ENCODE measurements around the gene DAPK1.
A peak's percentile ranks its signal among the peaks of the same experiment; 100 is the strongest.

The DAPK1 gene

DNA sequence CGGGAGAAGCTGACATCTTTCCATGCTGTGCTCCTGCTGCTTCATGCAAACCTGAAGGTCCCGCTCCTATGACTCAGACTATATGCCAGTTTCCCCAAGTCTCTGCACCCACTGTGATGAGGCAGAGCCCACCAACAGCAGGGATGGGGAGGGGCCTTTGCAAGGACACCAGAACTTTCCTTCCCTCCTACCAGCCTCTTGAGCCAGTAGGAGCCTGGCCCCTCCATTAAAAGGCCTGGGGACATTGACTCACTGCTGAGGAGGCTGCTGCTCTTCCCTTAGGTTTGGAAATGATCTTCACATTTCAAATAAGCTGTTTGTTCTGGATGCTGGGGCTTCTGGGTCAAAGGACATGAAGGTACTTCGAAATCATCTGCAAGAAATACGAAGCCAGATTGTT lies 202.2 kb downstream of the DAPK1 start:
- no peak overlapping the region for H3K4me3 ChIP-seq (ENCODE audit: low read depth, low read length)
- no peak for DNase-seq (ENCODE audit: low read depth, low spot score)
- TF ChIP-seq, protein P1, sequence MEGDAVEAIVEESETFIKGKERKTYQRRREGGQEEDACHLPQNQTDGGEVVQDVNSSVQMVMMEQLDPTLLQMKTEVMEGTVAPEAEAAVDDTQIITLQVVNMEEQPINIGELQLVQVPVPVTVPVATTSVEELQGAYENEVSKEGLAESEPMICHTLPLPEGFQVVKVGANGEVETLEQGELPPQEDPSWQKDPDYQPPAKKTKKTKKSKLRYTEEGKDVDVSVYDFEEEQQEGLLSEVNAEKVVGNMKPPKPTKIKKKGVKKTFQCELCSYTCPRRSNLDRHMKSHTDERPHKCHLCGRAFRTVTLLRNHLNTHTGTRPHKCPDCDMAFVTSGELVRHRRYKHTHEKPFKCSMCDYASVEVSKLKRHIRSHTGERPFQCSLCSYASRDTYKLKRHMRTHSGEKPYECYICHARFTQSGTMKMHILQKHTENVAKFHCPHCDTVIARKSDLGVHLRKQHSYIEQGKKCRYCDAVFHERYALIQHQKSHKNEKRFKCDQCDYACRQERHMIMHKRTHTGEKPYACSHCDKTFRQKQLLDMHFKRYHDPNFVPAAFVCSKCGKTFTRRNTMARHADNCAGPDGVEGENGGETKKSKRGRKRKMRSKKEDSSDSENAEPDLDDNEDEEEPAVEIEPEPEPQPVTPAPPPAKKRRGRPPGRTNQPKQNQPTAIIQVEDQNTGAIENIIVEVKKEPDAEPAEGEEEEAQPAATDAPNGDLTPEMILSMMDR (IDR thresholded peaks at IDR 0.05; ENCODE audit: low read depth, low read length) = no peak
- in situ Hi-C loops (cut with HindIII; ENCODE audit: low sequenced_read_pairs) = no loop called here

DNA sequence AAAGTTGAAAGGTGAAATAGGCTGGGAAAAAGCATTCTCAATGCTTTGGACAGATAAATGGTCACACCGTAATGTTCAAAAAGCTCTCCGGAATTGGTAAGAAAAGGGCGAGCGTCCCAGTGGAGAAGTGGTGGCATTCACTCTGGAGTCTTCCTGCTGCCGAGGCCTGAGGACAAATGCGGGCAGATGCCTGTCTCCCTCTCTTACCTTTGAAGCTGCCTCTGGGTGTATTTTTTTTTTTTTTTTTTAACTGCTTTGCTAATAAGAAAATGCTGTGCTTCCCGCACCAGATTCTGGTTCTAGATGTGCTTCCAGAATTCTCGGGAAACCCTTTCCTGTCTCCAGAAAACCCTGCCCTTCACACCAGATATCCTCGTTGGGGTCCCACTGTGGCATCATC lies 203.8 kb downstream of the DAPK1 start:
- in situ Hi-C loops (cut with HindIII; ENCODE audit: low sequenced_read_pairs) = no loop called here
- DNase-seq (ENCODE audit: low read depth, low spot score) = no peak
- TF ChIP-seq, protein P1 (IDR thresholded peaks at IDR 0.05; ENCODE audit: low read depth, low read length) = no peak
- no peak overlapping the region for H3K4me3 ChIP-seq (ENCODE audit: low read depth, low read length)

DNA sequence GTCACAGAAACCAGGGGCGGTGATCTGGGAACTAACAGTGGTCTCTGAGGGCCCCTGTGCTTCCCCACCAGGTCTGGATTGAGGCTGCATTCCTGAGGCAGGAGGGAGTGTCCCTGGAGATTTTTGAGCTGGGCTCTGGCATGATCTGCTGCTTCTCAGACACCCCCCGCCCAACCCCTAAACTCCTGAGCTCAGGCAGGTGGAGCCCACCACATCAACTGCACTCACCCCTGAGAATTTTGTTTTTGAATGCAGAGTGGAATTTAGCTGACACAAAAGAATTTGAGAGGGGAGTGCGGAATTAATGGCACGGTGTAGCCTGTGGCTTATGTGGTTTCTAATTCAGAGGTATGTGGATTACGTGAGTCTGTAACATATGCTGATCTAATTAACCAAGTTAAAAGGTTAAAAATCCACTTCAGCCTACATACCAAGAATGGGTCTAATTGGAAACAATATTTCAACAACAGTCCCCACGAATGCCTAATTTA lies 204.3 kb downstream of the DAPK1 start:
- TF ChIP-seq, protein P1 (IDR thresholded peaks at IDR 0.05; ENCODE audit: low read depth, low read length) = no peak
- H3K4me3 ChIP-seq (ENCODE audit: low read depth, low read length) = no peak overlapping the region
- peak; percentile 33 for DNase-seq (ENCODE audit: low read depth, low spot score)
- in situ Hi-C loops (cut with HindIII; ENCODE audit: low sequenced_read_pairs) = no loop called here

DNA sequence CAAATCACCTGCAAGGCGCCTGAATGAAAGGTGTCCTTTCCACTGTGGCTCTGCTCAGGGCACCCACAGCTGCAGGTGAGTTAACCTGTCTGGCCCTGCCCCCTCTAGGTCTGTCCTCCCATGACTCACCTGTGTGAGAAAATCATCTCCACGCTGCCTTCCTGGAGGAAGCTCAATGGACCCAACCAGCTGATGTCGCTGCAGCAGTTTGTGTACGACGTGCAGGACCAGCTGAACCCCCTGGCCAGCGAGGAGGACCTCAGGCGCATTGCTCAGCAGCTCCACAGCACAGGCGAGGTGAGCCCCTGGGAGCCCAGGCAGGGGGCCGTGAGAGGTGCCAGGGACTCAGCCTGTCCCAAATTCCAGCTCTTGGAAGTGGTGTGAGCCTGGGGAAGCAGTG lies 205.3 kb downstream of the DAPK1 start:
- in situ Hi-C loops (cut with HindIII; ENCODE audit: low sequenced_read_pairs) = no loop called here
- TF ChIP-seq, protein P1 (IDR thresholded peaks at IDR 0.05; ENCODE audit: low read depth, low read length) = no peak
- no peak overlapping the region for H3K4me3 ChIP-seq (ENCODE audit: low read depth, low read length)
- no peak for DNase-seq (ENCODE audit: low read depth, low spot score)

DNA sequence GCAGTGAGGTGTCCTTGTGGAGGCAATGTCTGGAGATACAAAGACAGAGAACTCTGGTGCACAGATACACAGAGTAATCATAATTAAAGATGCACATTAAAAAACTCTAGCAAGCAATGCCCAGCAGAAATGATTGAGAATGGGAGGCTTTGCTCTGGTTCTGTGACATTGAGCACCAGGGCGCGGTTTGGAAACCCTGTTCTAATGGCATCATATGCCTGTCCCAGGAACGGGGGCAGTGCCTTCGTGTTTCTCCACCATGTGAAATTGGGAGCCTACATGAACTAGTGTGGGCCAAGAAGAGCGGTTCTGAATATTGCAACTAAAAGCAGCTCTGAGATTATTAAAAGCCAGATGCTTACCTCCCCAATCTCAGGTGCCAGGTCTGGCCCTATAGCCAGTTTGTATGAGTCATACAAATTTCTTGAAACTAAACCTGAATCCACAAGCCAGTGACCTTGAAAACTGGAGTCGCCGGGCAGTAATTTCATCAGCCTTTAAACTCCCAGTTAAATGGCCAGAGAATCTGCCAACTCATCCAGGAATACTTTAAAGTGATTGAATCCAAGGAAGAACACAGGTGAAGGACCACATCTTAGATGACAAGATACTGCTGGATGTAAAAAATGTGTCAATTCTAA lies 206.1 kb downstream of the DAPK1 start:
- no peak for DNase-seq (ENCODE audit: low read depth, low spot score)
- no peak overlapping the region for H3K4me3 ChIP-seq (ENCODE audit: low read depth, low read length)
- in situ Hi-C loops (cut with HindIII; ENCODE audit: low sequenced_read_pairs) = no loop called here
- TF ChIP-seq, protein P1 (IDR thresholded peaks at IDR 0.05; ENCODE audit: low read depth, low read length) = no peak

DNA sequence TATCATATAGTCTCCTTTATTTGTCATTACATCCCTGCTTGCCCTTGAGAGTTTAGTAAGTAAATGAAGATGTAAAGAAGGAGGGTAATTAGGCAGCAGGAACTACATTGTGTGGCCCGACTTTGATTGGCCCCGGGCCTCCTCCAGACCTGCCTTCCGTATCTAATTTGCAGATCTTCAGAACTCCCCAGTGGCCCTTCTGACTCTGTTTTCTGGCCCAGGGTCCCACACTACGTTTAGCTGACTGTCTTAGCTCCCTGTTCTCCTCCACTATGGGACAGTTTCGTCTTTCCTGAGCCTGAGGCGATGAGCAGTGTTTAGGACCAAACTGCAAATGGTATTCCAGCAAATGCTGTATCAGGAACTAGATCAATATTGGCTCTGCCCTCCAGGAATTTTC lies 206.7 kb downstream of the DAPK1 start:
- TF ChIP-seq, protein P1 (IDR thresholded peaks at IDR 0.05; ENCODE audit: low read depth, low read length) = no peak
- no peak overlapping the region for H3K4me3 ChIP-seq (ENCODE audit: low read depth, low read length)
- in situ Hi-C loops (cut with HindIII; ENCODE audit: low sequenced_read_pairs) = no loop called here
- DNase-seq (ENCODE audit: low read depth, low spot score) = no peak
